Measurements from ENCODE around the gene NEK6.

The NEK6 gene

DNA sequence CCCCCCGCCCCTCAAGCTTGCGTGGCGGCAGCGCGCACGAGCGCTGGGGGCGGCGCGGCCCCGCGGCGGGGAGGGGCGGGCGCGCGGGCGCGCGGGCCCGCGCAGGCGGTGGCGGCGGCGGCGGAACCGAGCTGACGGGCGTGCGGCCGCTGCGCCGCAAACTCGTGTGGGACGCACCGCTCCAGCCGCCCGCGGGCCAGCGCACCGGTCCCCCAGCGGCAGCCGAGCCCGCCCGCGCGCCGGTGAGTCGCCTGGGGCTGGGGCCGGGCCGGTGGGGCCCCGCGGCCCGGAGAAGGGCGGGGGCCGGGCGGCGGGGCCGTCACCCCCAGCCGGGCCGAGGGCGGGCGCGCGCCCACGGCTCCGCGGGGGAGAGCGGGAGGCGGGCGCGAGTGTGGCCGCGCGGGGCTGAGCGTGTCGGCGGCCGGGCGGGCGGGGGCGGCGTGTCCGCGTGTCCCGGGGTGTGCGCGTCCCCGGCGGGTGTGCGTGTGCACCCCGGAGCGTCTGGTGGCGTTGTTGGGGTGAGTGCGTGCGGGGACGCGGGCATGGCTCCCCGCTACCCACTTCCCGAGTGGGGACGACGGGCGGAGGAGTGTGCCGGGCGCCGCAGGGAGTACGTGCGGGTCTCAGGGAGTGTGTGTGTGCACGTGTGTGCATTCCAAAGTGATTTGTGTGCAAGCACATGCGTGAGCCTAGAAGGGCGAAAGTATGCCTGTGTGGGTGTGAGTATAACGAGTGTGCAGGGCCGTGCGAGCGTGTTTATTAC is at the start of gene NEK6:
Gene NEK6 (plus strand): TSS at position 106 of the 763 bp plus-strand sequence. CDS start 44,016 bp downstream, outside the sequence.
- DNase-seq (ENCODE audit: low read depth in 3 of 3): peak in 1 of 3 experiments; percentile 20

DNA sequence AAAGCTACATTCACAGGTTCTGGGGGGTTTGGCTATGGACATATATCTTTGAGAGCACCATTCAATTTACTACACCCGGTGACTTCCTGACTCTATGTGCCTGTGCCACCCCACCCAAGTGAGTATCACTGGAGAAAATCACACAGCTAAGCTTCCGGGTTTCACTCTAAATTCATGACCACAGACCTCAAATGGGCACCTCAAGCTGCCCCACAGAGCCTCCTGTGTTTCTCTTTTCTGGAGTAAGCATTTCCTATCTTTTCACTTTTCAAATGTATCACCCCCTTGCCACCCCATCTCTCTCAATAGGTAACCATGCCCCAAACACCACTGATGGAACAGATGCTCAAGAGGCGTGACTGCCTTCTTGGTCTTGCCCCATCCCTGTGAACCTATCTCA is 49.2 kb upstream of the NEK6 start:
- no peak for DNase-seq (ENCODE audit: low read depth in 3 of 3)

DNA sequence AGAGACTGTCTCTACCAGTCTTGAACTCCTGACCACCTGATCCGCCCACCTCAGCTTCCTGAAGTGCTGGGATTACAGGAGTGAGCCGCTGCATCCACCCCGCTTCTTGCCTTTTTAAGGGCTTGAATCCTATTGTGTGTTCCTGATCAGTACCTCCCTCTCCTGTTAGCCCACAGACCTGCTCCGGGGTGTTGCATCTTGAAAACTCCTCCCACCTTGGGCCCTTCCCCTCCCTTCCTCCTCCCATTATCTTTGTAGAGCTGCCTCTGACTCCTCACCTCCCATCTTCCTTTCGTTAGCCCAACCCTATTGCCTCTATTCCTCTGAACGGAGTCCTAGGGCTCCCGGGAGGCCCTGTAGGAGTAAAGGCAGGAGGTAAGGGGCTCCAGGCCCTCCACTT is 48.5 kb upstream of the NEK6 start:
- DNase-seq (ENCODE audit: low read depth in 3 of 3): no peak

DNA sequence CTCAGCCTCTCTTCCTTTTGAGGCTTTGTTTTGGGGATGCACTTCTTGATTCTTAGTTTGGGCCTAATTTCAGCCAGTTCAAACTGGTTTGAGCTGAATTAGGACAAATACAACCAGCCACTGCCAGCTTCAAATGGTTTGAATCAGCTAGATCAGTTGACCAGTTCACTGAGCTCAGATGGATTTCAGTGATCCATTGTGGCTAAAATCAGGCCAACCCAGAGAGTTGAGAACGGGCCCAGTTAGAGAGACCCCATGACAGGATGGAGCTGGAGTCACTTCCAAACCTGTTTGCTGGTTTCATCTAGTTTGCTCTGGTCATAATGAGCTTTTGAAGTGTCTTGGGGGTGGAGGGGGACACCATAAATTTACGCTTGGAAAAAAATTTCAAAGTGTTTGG is 48.0 kb upstream of the NEK6 start:
- DNase-seq (ENCODE audit: low read depth in 3 of 3): no peak

DNA sequence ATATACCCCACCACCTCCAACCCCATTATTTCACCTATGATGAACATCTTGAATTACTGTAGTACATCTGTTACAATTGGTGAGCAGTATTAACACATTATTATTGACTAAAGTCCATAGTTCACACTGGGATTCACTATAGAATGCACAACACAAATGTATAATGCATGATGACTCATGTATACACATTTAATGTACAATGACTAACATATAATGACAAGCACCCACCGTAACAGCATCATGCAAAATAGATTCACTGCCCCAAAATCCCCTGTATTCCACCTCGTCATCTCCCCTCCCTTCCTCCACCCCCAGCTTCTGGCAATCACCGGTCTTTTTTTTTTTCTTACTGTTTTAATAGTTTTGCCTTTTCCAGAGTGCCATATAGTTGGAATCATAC is 47.1 kb upstream of the NEK6 start:
- DNase-seq (ENCODE audit: low read depth in 3 of 3): peak in 2 of 3 experiments; percentile 40 to 47

DNA sequence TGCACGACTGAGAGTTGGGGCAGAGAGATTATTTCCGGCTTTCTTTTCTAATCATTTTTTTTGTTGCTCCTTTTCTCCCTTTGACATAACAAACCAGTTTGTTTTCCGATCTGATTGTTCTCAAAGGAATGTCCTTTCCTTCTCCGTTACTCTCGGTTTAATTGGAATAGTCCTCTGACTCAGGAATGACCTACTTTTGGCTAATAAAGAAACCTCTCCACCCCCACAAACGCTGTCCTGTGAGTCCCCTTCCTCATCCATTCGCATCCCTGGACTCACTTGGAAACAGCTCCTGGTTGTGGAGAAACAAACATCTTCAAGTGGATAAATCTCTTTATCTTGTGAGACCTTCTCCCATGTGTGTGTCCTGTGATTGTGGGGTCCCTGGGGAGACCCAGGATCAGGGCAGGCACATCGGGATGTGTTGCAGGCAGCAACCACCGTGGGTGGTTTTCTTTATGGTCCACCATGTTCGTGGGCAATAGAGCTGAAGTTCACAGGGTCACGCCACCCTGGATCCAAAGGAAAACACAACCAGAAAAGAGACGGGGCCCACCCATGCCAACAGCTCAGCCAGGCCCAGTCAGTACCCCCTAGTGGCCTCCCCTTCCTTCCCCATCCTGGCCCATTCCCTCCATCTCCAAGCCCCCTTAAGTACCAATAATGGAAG is 45.2 kb upstream of the NEK6 start:
- DNase-seq (ENCODE audit: low read depth in 3 of 3): no peak

DNA sequence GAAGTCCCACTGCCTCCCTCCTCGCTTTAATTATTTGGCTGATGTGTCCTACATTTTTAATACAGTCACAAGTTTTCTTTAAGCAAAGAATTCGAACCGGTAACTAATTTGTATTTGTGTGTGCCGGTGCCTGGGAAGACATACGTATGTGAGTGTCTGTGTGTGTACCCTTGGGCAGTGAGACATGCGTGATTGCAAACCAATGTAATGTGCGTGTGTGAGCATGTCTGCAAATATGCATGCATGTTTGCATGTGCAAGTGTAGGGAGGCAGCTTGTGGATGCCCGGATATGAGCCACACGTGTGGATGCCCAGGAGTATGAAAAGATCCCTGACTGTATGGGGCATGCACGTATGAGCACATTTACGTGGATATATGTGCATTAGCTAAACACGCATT is 44.4 kb upstream of the NEK6 start:
- no peak for DNase-seq (ENCODE audit: low read depth in 3 of 3)

DNA sequence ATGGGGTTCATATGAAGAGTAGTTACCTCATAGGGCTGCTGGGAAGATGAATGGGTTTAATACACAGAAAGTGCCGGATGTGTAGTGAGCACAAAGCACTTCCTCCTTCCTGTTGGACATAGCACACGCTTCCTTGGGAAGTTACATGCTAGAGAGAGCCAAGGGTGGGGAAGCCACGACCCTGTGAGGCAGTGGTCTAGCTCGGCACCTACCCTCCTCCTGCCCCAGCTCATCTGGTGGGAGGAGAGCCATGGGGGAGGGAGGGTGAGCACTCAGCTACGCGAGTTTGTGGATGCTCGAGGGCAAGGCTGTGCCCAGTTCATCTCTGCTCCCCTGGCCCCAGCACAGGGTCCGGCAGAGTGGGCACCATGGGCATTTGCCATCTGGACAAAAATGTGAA is 43.6 kb upstream of the NEK6 start:
- no peak for DNase-seq (ENCODE audit: low read depth in 3 of 3)

DNA sequence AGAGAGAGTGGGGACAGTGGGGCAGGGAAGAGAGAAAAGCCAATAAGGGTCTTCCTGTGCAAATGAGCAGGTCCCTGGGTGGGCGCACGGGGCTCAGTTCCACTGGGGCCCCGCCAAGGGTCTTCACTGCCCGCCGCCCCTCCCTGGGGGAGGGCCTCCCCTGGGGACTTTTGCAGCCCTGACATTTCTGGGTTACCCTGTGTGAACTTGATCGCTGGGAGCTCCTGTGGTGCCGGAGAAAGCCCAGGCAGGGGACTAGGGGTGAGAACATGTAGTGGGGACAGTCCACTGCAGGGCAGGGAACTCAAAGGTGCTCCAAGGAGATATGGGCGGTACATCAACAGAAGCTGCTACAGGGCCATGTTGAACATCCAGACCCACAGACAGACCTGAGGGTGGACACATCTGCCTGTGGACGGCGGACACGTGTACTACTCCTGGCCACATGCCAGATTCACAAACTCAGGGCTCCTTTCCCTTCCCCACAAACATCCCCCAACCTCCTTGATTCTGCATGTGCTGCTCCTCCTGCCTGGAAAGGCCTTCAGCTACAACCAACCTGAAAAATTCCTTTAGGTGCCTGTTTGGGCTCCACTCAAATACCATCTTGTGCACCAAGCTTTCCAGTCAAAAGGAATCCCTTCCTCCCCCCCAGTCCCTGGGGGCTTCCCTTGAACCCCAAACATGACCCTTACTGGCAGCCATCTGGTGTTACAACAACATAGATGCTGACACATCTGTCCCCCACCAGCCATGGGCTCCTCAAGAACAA is 43.0 kb upstream of the NEK6 start:
- no peak for DNase-seq (ENCODE audit: low read depth in 3 of 3)

DNA sequence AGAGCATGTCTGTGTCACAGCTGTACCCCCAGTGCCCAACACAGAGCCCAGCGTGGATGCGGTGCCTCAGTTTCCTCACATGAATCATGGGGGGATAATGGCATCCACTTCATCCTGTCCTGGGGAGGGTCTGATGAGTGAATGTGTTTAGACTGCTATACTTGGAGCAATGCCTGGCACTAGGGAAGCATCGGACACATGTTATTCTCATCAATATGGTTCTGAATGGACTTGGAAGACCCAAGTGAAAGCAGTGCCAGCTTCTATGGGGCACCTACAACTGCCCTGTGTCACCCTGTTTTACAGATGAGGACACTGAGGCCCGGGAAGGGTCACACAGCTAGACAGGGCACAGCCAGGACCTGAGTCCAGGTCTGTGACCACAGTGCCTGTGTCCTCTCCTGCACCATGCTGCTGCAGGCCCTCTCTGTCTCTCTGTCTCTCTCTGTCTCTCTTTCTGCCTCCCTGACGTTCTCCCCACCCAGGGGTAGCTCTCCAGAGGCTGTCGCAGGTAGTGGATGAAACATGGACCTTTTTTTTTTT is 42.3 kb upstream of the NEK6 start:
- no peak for DNase-seq (ENCODE audit: low read depth in 3 of 3)

DNA sequence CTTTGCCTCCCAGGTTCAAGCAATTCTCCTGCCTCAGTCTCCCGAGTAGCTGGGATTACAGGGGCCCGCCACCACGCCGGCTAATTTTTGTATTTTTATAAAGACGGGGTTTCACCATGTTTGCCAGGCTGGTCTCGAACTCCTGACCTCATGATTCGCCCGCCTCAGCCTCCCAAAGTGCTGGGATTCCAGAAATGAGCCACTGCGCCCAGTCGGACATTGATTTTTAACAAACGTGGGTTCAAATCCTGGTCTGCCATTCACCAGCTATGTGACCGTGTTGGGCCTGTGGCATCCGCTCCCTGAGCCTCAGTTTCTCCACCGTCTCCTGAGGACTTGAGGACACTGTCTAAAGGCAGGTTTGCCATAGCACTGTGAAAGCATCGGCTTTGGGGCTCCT is 41.8 kb upstream of the NEK6 start:
- DNase-seq (ENCODE audit: low read depth in 3 of 3): no peak

DNA sequence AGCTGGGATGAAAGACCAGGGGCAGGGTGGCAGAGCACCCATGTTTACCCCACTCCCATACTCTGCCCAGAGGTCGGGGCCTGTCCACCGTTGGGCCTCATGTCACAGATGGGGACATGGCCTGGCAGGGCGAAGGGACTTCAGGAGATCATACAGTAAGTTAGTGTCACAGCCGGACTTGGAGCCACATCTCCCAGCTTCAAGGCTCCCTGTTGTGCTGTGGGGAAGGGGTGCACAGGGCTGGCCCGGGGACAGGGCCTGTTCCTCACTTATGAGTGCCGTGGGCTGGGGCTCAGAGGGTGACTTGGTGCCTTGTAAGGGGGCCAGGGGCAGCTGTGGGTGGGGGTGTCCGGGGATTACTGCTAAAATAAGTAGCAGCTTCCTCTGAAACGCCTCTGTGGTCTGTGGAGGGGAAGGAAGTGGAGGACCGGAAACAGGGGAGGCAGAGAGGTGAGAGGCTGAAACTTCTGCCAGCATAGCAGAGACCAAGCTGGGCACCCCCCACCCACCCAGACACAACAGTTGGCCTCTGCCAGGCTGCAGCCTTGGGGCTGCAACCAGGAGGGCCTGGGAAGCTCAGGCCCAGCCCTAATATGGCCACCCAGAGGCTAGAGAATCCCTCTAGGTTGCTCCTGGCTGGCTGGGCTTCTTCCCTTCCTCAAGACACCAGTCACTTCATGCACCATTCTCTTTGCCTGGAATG is 41.1 kb upstream of the NEK6 start:
- peak; percentile 29 to 70 (median 33) for DNase-seq (ENCODE audit: low read depth in 3 of 3)

DNA sequence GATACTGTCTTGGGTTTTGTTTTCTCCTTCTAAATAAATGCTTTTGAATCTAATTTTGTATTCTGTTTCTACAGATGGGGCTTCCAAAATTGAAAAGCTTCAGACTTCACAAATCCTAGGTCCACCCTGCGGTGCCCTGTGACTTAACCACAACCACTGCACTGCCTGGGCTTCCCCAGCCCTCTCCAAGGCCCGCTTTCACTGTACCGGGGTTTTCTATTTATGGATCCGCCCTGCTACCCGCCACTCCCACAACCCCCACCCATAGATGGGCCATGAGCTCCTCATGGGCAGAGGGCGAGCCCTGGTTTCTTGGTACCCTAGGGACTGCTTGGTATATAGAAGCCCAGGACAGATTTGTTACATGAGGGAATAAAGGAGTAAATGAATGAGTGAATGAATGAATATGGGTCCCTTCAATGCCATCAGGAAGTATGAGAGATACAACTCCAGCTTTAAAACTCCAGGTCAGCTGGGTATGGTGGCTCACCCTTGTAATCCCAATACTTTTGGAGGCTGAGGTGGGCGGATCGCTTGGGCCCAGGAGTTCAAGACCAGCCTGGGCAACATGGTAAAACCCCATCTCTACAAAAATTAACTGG is 39.8 kb upstream of the NEK6 start:
- no peak for DNase-seq (ENCODE audit: low read depth in 3 of 3)

DNA sequence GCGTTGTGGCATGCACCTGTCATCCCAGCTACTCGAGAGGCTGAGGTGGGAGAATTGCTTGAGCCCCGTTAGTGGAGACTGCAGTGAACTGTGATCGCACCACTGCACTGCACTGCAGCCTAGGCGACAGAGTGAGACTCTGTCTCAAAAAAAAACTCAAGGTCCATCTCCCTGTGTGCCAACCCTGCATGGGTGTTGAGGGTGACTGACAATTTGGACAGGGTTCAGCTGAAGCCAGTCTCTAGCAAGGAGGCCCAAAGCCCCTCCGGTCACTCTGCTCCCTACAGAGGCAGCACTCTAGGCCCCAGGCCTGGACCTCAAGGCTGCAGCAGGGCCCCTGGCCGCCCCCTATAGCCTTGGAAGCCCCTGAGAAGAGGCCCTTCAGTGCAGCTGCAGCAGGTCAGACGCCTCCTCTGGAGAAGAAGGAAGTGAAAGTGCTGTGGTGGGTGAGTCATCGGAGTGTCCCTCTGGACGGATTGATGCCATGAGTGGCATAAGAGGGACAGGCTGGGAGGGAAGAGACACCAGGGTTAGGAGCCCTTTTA is 39.2 kb upstream of the NEK6 start:
- peak in 1 of 3 experiments; percentile 43 for DNase-seq (ENCODE audit: low read depth in 3 of 3)

DNA sequence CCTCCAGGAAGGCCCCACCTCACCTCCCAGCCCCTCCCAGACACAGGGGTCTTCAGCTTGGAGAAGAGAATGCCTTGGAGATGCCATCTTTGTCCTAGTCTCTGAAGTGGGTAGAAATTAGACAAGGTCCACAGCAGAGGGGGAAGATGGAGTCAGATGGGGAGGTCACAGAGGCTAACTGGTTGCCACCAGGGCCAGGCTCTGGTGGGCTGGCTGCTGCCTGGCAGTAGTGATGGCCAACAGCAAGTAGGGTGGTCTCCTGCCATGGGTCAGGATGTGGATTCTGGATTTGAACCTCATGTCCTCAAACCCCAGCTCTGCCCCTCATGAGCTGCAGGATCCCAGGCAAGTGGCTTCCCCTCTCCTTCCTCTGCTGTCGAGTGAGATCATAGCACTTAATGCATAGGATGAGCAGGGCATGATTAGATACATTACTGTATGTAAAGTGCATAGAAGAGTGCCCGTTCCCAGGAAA is 38.7 kb upstream of the NEK6 start:
- DNase-seq (ENCODE audit: low read depth in 3 of 3): no peak

DNA sequence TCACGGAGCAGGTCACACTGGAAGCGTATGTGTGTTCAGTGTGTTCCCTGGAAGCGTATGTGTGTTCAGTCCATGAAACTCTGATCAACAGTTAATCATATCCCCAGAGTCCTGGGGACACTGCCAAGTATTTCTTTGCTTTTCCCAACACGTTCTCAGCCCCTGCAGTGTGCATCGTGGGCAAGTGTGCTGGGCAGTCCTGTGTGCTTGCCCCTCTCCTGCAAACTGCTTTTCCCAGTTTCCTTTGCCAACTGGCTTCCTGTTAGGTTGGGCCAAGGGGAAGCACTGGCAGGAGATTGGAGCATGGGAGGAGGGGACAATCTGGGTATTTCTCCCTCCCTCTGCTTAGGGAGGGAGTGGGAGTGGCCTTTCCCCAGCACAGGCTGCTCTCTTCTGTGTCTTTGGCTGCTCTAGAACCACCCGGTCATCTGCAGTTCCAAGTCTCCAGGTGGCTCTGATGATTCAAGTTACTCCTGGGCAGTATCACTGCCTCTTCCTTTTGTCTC is 36.8 kb upstream of the NEK6 start:
- no peak for DNase-seq (ENCODE audit: low read depth in 3 of 3)

DNA sequence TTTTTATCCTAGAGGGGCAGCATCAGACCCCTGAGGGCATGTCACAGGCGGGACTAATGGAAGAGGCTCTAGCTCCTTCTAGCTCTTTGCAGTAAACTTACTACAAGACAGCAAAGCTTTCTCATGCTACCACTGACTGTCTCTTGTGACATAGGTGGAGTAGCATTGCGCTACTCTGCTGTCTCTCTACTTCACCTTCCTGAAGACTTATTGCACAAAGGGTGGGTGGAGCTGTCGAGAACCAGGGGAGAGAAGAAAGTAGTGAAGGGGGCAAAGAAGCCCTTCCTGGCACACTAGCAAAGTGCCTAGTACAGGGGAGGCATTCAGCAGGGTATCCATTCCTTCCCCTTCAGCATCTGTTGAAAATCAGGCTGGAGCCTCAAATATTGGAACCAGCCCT is 36.1 kb upstream of the NEK6 start:
- no peak for DNase-seq (ENCODE audit: low read depth in 3 of 3)

DNA sequence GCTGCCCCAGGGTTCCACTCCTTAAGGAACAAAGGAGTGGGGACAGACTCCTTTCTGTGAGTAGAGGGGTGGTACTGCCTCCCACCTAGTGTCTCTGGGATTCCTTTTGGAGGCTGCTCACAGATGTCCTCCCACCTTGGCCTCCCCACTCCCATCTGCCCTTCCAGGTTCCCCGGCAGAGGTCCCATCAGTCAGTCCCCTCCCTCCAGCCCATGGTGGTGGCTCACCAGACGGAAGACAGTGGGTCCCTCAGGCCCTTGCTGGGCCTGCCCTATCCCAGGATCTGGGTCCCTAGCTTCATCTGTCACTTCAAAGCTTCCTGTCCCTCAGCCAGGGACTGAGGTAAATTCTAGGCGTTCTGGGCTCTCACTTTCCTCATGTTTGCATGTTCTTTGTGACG is 35.6 kb upstream of the NEK6 start:
- DNase-seq (ENCODE audit: low read depth in 3 of 3): no peak

DNA sequence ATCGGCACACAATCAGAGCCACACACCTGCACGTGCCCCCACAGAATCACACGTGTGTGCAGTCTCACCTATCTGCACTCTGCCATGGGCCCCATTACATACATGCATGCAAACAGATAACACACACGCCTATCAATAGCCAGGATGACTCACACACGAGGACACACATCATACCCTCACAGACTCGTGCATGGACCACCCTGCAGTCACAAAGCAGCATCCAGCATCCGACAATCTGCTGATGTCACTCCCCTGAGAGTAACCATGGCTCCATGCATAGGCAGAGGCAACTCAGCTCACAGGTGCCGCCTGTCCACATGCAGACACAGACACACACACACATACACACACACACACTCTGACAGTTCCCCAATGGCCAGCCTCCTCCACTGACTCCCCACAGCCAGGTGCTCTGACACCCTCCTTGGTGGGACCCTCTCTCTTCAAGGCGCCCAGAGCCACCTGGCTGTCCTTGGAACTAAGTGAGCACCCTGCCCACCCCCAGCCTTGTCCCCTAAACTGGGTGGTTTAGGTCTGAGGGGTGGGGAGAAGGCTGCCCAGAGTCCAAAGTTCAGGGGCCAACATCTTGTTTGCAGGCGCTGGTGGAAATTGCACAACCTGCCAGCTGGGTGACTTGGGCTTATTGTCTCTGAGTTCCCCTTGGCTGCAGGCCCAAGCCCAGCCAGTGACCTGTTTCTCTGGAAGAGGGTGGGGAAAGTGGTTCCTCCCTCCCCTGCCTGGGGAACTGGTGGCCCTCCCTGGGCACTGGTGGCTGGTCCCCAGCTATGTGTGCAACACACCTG is 34.6 kb upstream of the NEK6 start:
- DNase-seq (ENCODE audit: low read depth in 3 of 3): no peak

DNA sequence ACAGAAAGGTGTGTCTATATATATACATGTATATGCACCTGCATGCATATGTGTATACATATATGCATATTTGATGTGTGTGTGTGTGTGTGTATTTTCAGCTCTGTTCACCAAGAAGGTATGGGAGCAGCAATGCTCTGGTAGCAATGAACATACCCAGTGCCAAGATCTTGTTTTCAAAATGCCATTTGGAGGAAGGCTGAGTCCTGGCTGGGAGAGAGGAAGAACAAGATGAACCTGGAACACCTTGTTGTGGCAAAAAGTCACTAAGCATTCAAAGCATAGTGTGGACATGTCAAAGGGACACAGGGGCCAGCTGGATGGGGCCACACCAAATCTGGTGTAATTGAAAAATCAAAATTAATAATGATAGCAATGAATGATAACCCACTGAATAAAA is 31.8 kb upstream of the NEK6 start:
- no peak for DNase-seq (ENCODE audit: low read depth in 3 of 3)

Measured in stimulated activated CD4-positive, alpha-beta T cell treated with anti-CD3 and anti-CD28 coated beads, TNF-alpha, amount 100 ng/mL, for 24 hours (primary cell).